Colonic mucosa (tissue), 4 donors: ENCODE measurements around the gene CDKAL1. TPM values are rescaled to one million over a fixed set of nuclear protein-coding genes. Genes with fewer than 3 reads are reported as not detected.

Experiments
- DNase-seq: peaks from one replicate; pipeline ENCODE4 v3.0.0-alpha.2; 2020
- H3K27ac ChIP-seq: fragments of 200-600 bp; one replicate; pipeline ENCODE4 v1.8.0; 2021
- H3K27me3 ChIP-seq: fragments of 200-600 bp; one replicate; pipeline ENCODE4 v1.8.0; 2021
- H3K36me3 ChIP-seq: fragments of 200-600 bp; one replicate; pipeline ENCODE4 v1.8.0; 2021
- H3K4me1 ChIP-seq: fragments of 200-600 bp; one replicate; pipeline ENCODE4 v1.8.0; 2021; ENCODE audit warnings: mild to moderate bottlenecking
- H3K4me3 ChIP-seq: fragments of 200-600 bp; one replicate; pipeline ENCODE4 v1.8.0; 2021
- H3K9ac ChIP-seq, 2 donors: one replicate each; pipeline ENCODE4 v1.7.0; 2013; ENCODE audit warnings: control low read depth in 2 of 2, low read depth in 2 of 2, low read length in 2 of 2
- H3K9me3 ChIP-seq: fragments of 200-600 bp; one replicate; pipeline ENCODE4 v1.8.0; 2021
- CTCF ChIP-seq: fragments of 200-600 bp; IDR thresholded peaks from one replicate; pipeline ENCODE4 v1.8.0; 2022; ENCODE audit warnings: antibody characterized with exemption, mild to moderate bottlenecking
- intact Hi-C: fragments of 100-400 bp; cut with DNase I; formaldehyde crosslinking; loops from one replicate; pipeline ENCODE4 v1.14.1; 2022
- total RNA-seq, 2 donors: library from RNA; stranded (reverse); fragmentation: NEBNext Ultra II Directional in 1 of 2; extraction: Animal tissue kit (Norgen Biotek cat#: 25700) in 1 of 2; gene quantifications; one replicate each; pipeline ENCODE4 v1.2.1, GENCODE V29; 2021
- donor health status: healthy.
- donor health status: DM: no; HTN: no; CAD: no.
- donor health status: DM: no; HTN: no; CAD: no.

Gene CDKAL1
- total RNA-seq, 2 donors from 2014 or later, result 13.8 to 14.2 TPM

DNA sequence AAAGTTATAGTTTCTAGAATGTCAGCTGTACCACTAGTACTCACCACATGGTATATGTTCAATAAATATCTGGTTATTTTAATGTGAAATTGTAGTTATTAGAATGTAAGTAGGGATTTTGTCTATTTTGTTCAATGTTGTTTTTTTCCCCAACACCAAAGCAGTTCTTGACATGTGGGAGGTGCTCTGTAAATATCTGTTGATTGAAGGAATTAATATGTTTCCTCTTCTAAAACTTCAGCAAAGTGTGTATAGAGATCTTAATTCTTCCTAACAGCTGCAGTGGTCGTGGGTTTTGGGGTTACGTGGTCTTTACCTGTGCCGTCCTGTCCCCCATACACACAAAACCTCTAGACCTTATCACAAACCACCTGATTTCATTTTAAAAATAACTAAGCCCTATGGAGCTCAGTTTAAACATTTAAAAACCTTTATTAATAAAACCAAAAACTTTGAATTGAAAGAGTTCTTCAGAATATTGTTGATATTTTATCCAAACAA lies 587.4 kb downstream of the CDKAL1 start:
- no peak overlapping the region for H3K9ac ChIP-seq

GRCh38 chr6:21123507-21124436 lies 589.5 kb downstream of the CDKAL1 start:
- no peaks in the 10 kb centered on the region for H3K9me3 ChIP-seq
- no peaks in the 10 kb centered on the region for H3K27me3 ChIP-seq
- no peak overlapping the region for H3K27ac ChIP-seq
- H3K9ac ChIP-seq, result no peak overlapping the region
- no peak for TF ChIP-seq CTCF
- intact Hi-C loops, result no loop called here
- H3K4me1 ChIP-seq, result no peaks in the 10 kb centered on the region
- no peaks in the 10 kb centered on the region for H3K36me3 ChIP-seq
- DNase-seq, result no peak
- no peak overlapping the region for H3K4me3 ChIP-seq

More for the DNA sequence above, 587.4 kb downstream of the CDKAL1 start:
- no peak for DNase-seq
- intact Hi-C loops, result no loop called here
- Histone ChIP-seq H3K4me3 (no peak overlapping the region), H3K9me3 (no peaks in the 10 kb centered on the region), H3K27me3 (no peaks in the 10 kb centered on the region), H3K4me1 (no peaks in the 10 kb centered on the region), H3K27ac (no peak overlapping the region), H3K36me3 (no peaks in the 10 kb centered on the region)
- TF ChIP-seq CTCF, result no peak

DNA sequence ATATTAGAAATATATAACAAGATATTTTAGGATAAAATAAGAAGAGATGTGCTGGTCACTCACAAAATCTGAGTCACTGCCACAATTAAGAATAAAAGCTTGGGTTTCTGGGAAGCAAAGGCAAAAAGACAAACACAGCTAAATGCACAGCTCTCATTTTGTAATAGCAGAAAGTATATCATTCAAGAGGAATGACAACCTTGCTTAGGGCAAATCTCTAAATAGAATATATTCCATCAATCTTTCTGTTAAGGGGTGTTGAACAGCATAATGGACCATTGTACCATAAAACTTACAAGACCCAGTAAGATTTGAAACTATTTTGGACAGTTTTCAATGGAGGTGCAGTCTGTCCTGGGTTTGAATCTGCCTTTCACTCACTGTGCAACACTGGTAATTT lies 594.3 kb downstream of the CDKAL1 start:
- no peak overlapping the region for H3K9ac ChIP-seq
- H3K4me3 ChIP-seq, result no peak overlapping the region
- no peak for DNase-seq
- H3K27me3 ChIP-seq, result no peaks in the 10 kb centered on the region
- no peak overlapping the region for H3K27ac ChIP-seq
- H3K9me3 ChIP-seq, result no peaks in the 10 kb centered on the region
- intact Hi-C loops, result no loop called here
- no peaks in the 10 kb centered on the region for H3K36me3 ChIP-seq
- H3K4me1 ChIP-seq, result no peaks in the 10 kb centered on the region
- TF ChIP-seq CTCF, result no peak

- Histone ChIP-seq H3K27ac (no peak overlapping the region), H3K4me3 (no peak overlapping the region), H3K9me3 (no peaks in the 10 kb centered on the region), H3K27me3 (no peaks in the 10 kb centered on the region), H3K9ac (no peak overlapping the region), H3K36me3 (no peaks in the 10 kb centered on the region), H3K4me1 (no peaks in the 10 kb centered on the region)
- TF ChIP-seq CTCF, result no peak
- intact Hi-C loops, result no loop called here
- no peak for DNase-seq
Observed at GRCh38 chr6:21131406-21131805, 597.1 kb downstream of the CDKAL1 start.

DNA sequence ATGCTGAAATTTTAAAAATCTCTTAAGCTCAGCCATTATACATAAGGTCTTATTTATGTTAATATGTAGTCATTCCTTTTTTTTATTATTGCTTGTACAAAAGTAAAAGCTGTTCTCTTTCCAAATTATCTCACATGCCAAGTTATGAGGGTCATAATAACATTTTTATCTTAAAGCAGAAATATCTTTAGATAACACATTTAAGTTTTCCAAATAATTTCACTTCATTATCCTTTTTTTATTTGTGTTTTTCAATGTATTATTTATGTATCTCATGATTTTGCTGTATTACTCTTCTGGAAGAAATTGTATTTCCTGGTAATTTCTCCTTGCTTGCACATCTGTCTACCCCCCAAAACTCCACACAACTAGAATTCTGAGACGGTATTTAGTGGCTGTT lies 598.2 kb downstream of the CDKAL1 start:
- Histone ChIP-seq H3K9me3 (no peaks in the 10 kb centered on the region), H3K27me3 (no peaks in the 10 kb centered on the region), H3K9ac (no peak overlapping the region), H3K36me3 (no peaks in the 10 kb centered on the region), H3K27ac (no peak overlapping the region), H3K4me1 (no peaks in the 10 kb centered on the region), H3K4me3 (no peak overlapping the region)
- intact Hi-C loops, result no loop called here
- no peak for DNase-seq
- TF ChIP-seq CTCF, result no peak
